Gastrocnemius medialis (tissue), 4 donors: ENCODE measurements around the gene ARL4A. TPM values are rescaled to one million over a fixed set of nuclear protein-coding genes. Genes with fewer than 3 reads are reported as not detected.

Experiments used
- ATAC-seq, 2 donors: fragments of 150-250 bp; one replicate each; pipeline ENCODE4 v1.9.1; 2016
- DNase-seq, 2 donors: peaks; one replicate each; pipeline ENCODE4 v3.0.0-alpha.2; 2019
- H3K27ac ChIP-seq, 4 donors: fragments of 200-600 bp; sonication (generic); 1 replicate in 1 of 4; 2 replicates in 3 of 4; pipeline ENCODE4 v1.5.1; 2016 to 2018; ENCODE audit warnings: mild to moderate bottlenecking in 2 of 4, moderate library complexity in 1 of 4
- H3K27me3 ChIP-seq, 3 donors: fragments of 200-600 bp; sonication (generic) in 2 of 3; 1 replicate in 1 of 3; 2 replicates in 2 of 3; pipeline versions ENCODE4 v1.5.1 to v1.6.0; 2016 to 2019; ENCODE audit warnings: mild to moderate bottlenecking in 1 of 3, moderate library complexity in 1 of 3
- H3K36me3 ChIP-seq, 2 donors: fragments of 200-600 bp; sonication (generic) in 1 of 2; one replicate each; pipeline ENCODE4 v1.5.1; 2017 to 2018
- H3K4me1 ChIP-seq, 2 donors: fragments of 200-600 bp; sonication (generic) in 1 of 2; one replicate each; pipeline ENCODE4 v1.5.1; 2016 to 2017; ENCODE audit warnings: mild to moderate bottlenecking in 2 of 2
- H3K4me3 ChIP-seq, 4 donors: fragments of 200-600 bp; sonication (generic) in 3 of 4; 1 replicate in 1 of 4; 2 replicates in 3 of 4; pipeline ENCODE4 v1.5.1; 2016 to 2019; ENCODE audit warnings: mild to moderate bottlenecking in 2 of 4
- H3K9me3 ChIP-seq, 3 donors: fragments of 200-600 bp; sonication (generic) in 2 of 3; 1 replicate in 1 of 3; 2 replicates in 2 of 3; pipeline ENCODE4 v1.5.1; 2016 to 2019
- POLR2A ChIP-seq, 2 donors: fragments of 450-650 bp; IDR thresholded peaks; one replicate each; pipeline ENCODE4 v1.6.1; 2017; ENCODE audit warnings: antibody characterized with exemption in 2 of 2, mild to moderate bottlenecking in 2 of 2, moderate library complexity in 2 of 2
- in situ Hi-C, 4 donors: fragments of 200-750 bp; cut with MboI; loops; one replicate each; pipeline versions ENCODE4 v1.15.0 to v1.8.0; 2017; ENCODE audit warnings: low sequenced_read_pairs in 4 of 4
- intact Hi-C: fragments of 100-400 bp; cut with DNase I; formaldehyde crosslinking; loops from one replicate; pipeline ENCODE4 v1.15.1; 2023; ENCODE audit warnings: low total_unique reads
- total RNA-seq, 4 donors: library from RNA; depleted of rRNA; stranded (reverse); fragments of >200 nt; gene quantifications; one replicate each; pipeline versions ENCODE4 v1.1.0 to v1.2.3, GENCODE V29; 2016
- TF ChIP-seq, protein P1 (sequence below), 5 experiments: fragments of 450-650 bp in 3 of 5; fragments of 200-600 bp in 2 of 5; sonication (generic) in 2 of 5; IDR thresholded peaks in 4 of 5; conservative IDR thresholded peaks in 1 of 5; 1 replicate in 4 of 5; 2 replicates in 1 of 5; pipeline ENCODE4 v1.5.1; 2016 to 2019; ENCODE audit warnings: antibody characterized with exemption in 5 of 5, mild to moderate bottlenecking in 3 of 5, moderate library complexity in 3 of 5

ARL4A gene
- total RNA-seq, 4 donors from 2014 or later = 8.6 to 20.4 (median 14.2) TPM

DNA sequence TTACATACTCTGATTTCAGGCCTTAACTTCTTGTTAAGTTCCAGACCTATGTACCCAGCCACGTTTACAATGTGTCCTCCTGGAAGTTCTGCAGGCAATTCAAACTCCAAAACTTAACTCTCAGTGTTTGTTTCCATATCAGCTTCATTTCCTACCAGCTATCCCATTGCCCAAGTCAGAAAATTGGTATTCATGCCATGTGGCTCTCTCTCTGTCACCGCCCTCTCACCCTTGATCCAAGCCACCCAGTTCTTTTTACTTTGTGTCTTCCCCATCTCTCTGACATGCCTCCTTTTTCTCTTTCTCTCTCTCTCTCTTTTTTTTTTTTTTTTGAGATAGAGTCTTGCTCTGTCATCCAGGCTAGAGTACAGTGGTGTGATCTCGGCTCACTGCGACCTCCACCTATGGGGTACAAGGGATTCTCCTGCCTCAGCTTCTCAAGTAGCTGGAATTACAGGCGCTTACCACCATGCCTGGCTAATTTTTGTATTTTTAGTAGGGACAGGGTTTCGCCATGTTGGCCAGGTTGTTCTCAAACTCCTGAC, 33.9 kb downstream of the ARL4A start:
- in situ Hi-C loops = no loop called here
- no peaks in the 10 kb centered on the region for H3K9me3 ChIP-seq
- DNase-seq (no peak), ATAC-seq (no peak)
- H3K27me3 ChIP-seq = no peaks in the 10 kb centered on the region
- intact Hi-C loops = no loop called here
- no peak for TF ChIP-seq POLR2A (IDR thresholded peaks at IDR 0.05)
- TF ChIP-seq, protein P1, sequence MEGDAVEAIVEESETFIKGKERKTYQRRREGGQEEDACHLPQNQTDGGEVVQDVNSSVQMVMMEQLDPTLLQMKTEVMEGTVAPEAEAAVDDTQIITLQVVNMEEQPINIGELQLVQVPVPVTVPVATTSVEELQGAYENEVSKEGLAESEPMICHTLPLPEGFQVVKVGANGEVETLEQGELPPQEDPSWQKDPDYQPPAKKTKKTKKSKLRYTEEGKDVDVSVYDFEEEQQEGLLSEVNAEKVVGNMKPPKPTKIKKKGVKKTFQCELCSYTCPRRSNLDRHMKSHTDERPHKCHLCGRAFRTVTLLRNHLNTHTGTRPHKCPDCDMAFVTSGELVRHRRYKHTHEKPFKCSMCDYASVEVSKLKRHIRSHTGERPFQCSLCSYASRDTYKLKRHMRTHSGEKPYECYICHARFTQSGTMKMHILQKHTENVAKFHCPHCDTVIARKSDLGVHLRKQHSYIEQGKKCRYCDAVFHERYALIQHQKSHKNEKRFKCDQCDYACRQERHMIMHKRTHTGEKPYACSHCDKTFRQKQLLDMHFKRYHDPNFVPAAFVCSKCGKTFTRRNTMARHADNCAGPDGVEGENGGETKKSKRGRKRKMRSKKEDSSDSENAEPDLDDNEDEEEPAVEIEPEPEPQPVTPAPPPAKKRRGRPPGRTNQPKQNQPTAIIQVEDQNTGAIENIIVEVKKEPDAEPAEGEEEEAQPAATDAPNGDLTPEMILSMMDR (IDR thresholded peaks at IDR 0.05 in 4 of 5, conservative IDR thresholded peaks at IDR 0.05 in 1 of 5) = no peak
- H3K36me3 ChIP-seq = no peaks in the 10 kb centered on the region
- peaks cover 22 to 64% of the 10 kb centered on the region in 2 donors for H3K4me1 ChIP-seq
- peak overlapping the region in 2 of 4 donors; percentile 60 to 78 for H3K27ac ChIP-seq
- no peak overlapping the region for H3K4me3 ChIP-seq

DNA sequence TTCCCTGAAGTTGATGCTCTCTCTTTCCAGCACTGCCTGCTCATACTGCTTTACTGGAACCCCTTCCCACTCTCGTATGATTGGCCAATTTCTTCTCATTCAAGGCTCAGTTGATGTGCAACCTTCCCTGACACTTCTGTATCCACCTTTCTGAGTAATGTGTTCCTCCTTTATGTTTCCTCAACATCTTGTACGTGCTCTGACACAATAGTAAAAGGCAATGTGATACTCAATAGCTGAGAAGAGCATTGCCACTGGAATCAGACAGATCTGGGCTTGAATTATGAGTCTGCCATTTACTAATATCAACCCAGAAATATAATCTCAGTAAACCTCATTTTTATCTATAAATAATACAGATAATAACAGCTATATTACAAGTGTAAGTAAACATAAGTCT, 34.7 kb downstream of the ARL4A start:
- intact Hi-C loops = no loop called here
- no peak overlapping the region for H3K4me3 ChIP-seq
- DNase-seq = no peak
- in situ Hi-C loops = no loop called here
- ATAC-seq = peak; percentile 56 to 66
- H3K4me1 ChIP-seq = peaks cover 21 to 64% of the 10 kb centered on the region in 2 donors
- TF ChIP-seq, protein P1 (IDR thresholded peaks at IDR 0.05 in 4 of 5, conservative IDR thresholded peaks at IDR 0.05 in 1 of 5) = no peak
- no peak for TF ChIP-seq POLR2A (IDR thresholded peaks at IDR 0.05)
- peak overlapping the region in 3 of 4 donors; percentile 47 to 78 (median 60) for H3K27ac ChIP-seq
- H3K27me3 ChIP-seq = no peaks in the 10 kb centered on the region
- H3K36me3 ChIP-seq = no peaks in the 10 kb centered on the region
- no peaks in the 10 kb centered on the region for H3K9me3 ChIP-seq

DNA sequence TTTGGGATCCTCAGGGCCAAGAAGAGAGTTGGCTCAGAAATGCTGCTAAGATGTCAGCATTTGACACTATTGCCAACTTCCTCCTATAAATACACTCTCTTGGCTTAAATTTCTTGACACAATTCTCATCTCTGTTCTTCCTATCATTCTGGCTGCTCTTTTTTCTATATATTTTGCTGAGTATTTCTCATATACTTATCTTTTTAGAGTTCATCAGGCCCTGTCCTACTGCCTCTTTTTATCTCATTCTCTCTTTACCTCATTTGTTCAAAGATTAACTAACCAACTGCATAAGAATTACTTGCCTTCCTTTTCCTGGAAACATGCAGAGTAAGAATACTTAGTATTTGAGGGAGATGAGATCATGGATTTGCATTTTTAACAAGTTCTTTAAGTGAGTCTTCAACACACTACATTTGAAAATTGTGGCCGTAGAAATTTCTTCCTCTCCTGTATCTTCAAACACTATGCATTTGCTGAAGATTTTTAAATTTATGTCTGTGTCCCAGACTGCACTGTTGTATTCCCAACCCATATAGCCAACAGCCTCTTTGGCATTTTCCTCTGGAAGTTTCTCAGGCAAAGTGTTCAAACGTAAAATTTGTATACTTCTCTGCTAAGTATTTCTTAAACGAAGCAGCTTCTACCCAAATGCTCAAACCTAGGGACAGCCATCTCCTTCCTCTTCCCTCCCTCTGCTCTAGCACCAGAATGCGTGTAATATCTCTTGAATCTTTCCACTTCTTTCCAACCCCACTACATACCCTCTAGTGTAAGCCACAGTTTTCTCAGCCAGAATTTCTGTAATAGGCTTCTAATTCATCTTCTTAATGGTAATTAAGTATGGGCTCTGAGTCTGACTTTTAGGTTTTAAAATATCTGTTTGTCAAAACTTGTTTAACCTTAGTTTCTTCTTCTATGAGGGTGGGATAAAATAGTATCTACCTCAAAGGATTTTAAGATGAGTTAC, 35.5 kb downstream of the ARL4A start:
- Histone ChIP-seq H3K4me1 (peaks cover 29 to 64% of the 10 kb centered on the region in 2 donors), H3K27ac (peak overlapping the region in 3 of 4 donors; percentile 47 to 78 (median 60))

DNA sequence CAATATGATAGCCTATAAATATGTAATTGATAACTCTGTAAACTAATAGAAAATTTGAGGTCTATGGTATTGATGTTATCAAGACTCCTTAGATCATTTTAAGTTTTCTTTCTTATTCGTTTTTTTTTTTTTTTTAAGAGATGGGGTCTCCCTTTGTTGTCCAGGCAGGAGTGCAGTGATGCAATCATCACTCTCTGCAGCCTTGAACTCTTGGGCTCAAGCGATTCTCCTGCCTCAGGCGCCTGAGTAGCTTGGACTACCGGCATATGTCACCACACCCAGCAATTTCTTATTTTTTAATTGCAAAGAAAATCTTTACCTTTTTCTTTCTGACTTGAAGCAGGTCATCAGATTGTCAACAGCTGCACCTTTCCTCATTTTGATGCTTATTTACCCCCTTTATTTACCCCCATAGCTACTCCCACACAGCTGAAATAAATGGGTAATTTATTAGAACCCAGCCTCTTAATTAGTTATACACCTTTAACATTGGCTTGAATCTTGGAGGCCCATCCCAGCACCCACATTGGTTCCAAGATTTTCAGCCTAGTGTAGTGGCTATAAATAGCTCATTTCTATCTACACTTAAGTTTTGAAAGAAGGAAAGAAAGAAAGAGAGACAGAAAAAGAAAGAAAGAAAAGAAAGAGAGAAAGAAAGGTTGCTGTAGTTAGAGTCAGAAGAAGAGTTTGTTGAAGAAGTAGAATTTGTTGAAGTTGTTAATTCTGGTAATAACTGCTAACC, 38.3 kb downstream of the ARL4A start:
- Histone ChIP-seq H3K36me3 (no peaks in the 10 kb centered on the region), H3K27me3 (no peaks in the 10 kb centered on the region), H3K27ac (peak overlapping the region; percentile 52 to 81 (median 64)), H3K4me3 (peak overlapping the region; percentile 23 to 43 (median 42)), H3K4me1 (peaks cover 41 to 54% of the 10 kb centered on the region in 2 donors), H3K9me3 (no peaks in the 10 kb centered on the region)
- DNase-seq (peak in 1 of 2 donors; percentile 22), ATAC-seq (peak; percentile 33 to 65)
- in situ Hi-C loops (no loop called here), intact Hi-C loops (loop anchor here (2.0 kb wide), 1 partner anchor 39 kb away; the partner anchor contains the start of gene ARL4A)
- TF ChIP-seq POLR2A (IDR thresholded peaks at IDR 0.05) = no peak
- TF ChIP-seq, protein P1 (IDR thresholded peaks at IDR 0.05 in 4 of 5, conservative IDR thresholded peaks at IDR 0.05 in 1 of 5) = no peak

More for the DNA sequence above, 35.5 kb downstream of the ARL4A start:
- H3K27me3 ChIP-seq = no peaks in the 10 kb centered on the region
- no peaks in the 10 kb centered on the region for H3K9me3 ChIP-seq
- no peak for DNase-seq
- no peaks in the 10 kb centered on the region for H3K36me3 ChIP-seq
- in situ Hi-C loops (no loop called here), intact Hi-C loops (no loop called here)
- TF ChIP-seq, protein P1 (IDR thresholded peaks at IDR 0.05 in 4 of 5, conservative IDR thresholded peaks at IDR 0.05 in 1 of 5) = no peak
- TF ChIP-seq POLR2A (IDR thresholded peaks at IDR 0.05) = no peak
- H3K4me3 ChIP-seq = no peak overlapping the region
- ATAC-seq = peak; percentile 35 to 43
